ENCODE results near the gene PFDN6. TPM values are rescaled to one million over a fixed set of nuclear protein-coding genes. Genes with fewer than 3 reads are reported as not detected.

Gene PFDN6
- total RNA-seq, 1 donor from 2014 or later: 64.5 TPM

- H3K27me3 ChIP-seq (ENCODE audit: control insufficient read depth, insufficient read depth, low read length): no peaks in the 10 kb centered on the region
- FAIRE-seq (no peak), DNase-seq (ENCODE audit: low read depth) (no peak)
- H3K36me3 ChIP-seq (ENCODE audit: control insufficient read depth, insufficient read depth, low read length): peaks cover 8% of the 10 kb centered on the region
- no peak for TF ChIP-seq CTCF (IDR thresholded peaks at IDR 0.05; ENCODE audit: insufficient read depth, low read length, severe bottlenecking)
- no peak overlapping the region for H3K4me3 ChIP-seq (ENCODE audit: low read depth, low read length)
Observed at GRCh38 chr6:33301877-33302276, 12.5 kb downstream of the PFDN6 start.

GRCh38 chr6:33304216-33304615 is 14.8 kb downstream of the PFDN6 start:
- Histone ChIP-seq H3K4me3 (ENCODE audit: low read depth, low read length) (no peak overlapping the region), H3K27me3 (ENCODE audit: control insufficient read depth, insufficient read depth, low read length) (no peaks in the 10 kb centered on the region), H3K36me3 (ENCODE audit: control insufficient read depth, insufficient read depth, low read length) (peaks cover 8% of the 10 kb centered on the region)
- no peak for TF ChIP-seq CTCF (IDR thresholded peaks at IDR 0.05; ENCODE audit: insufficient read depth, low read length, severe bottlenecking)
- FAIRE-seq (no peak), DNase-seq (ENCODE audit: low read depth) (no peak)

GRCh38 chr6:33305052-33305451 is 15.7 kb downstream of the PFDN6 start:
- no peak for DNase-seq (ENCODE audit: low read depth)
- no peak for TF ChIP-seq CTCF (IDR thresholded peaks at IDR 0.05; ENCODE audit: insufficient read depth, low read length, severe bottlenecking)
- Histone ChIP-seq H3K27me3 (ENCODE audit: control insufficient read depth, insufficient read depth, low read length) (no peaks in the 10 kb centered on the region), H3K4me3 (ENCODE audit: low read depth, low read length) (no peak overlapping the region), H3K36me3 (ENCODE audit: control insufficient read depth, insufficient read depth, low read length) (peaks cover 8% of the 10 kb centered on the region)
- no peak for FAIRE-seq

GRCh38 chr6:33306356-33306755 is 17.0 kb downstream of the PFDN6 start:
- no peak overlapping the region for H3K4me3 ChIP-seq (ENCODE audit: low read depth, low read length)
- no peak for DNase-seq (ENCODE audit: low read depth)
- no peak for TF ChIP-seq CTCF (IDR thresholded peaks at IDR 0.05; ENCODE audit: insufficient read depth, low read length, severe bottlenecking)
- no peaks in the 10 kb centered on the region for H3K27me3 ChIP-seq (ENCODE audit: control insufficient read depth, insufficient read depth, low read length)
- no peak for FAIRE-seq
- H3K36me3 ChIP-seq (ENCODE audit: control insufficient read depth, insufficient read depth, low read length): peaks cover 8% of the 10 kb centered on the region

GRCh38 chr6:33312361-33313104 is 23.1 kb downstream of the PFDN6 start:
- TF ChIP-seq CTCF (IDR thresholded peaks at IDR 0.05; ENCODE audit: insufficient read depth, low read length, severe bottlenecking): no peak
- Histone ChIP-seq H3K27me3 (ENCODE audit: control insufficient read depth, insufficient read depth, low read length) (no peaks in the 10 kb centered on the region), H3K4me3 (ENCODE audit: low read depth, low read length) (peak overlapping the region; percentile 93), H3K36me3 (ENCODE audit: control insufficient read depth, insufficient read depth, low read length) (peaks cover 5% of the 10 kb centered on the region)
- DNase-seq (ENCODE audit: low read depth) (peak; percentile 84), FAIRE-seq (no peak)
